Activated CD8-positive, alpha-beta T cell treated with anti-CD3 and anti-CD28 coated beads for 36 hours (primary cell): ENCODE results near the gene COPE. TPM values are rescaled to one million over a fixed set of nuclear protein-coding genes. Genes with fewer than 3 reads are reported as not detected.

Source experiments
- ATAC-seq: fragments of 200-7000 bp; cut with Tn5 transposase; one replicate; pipeline ENCODE4 v1.10.0; 2021; ENCODE audit warnings: mild to moderate bottlenecking, moderate library complexity
- CTCF ChIA-PET: fragments of 350-600 bp; sonication (Branson Sonifier 250); formaldehyde crosslinking; loops from one replicate; lab custom pipeline; 2021; ENCODE audit warnings: antibody characterized with exemption; lab: Charles Lee
- POLR2A ChIA-PET: fragments of 350-600 bp; sonication (Branson Sonifier 250); formaldehyde crosslinking; loops from one replicate; lab custom pipeline; 2021; ENCODE audit warnings: antibody characterized with exemption; lab: Charles Lee
- DNase-seq: peaks from one replicate; pipeline ENCODE4 v3.0.0-alpha.2; 2020
- H3K27ac Mint-ChIP-seq: one replicate; pipeline ENCODE4 v1.8.0; 2021; ENCODE audit warnings: mild to moderate bottlenecking, mixed read lengths
- H3K27me3 Mint-ChIP-seq: one replicate; pipeline ENCODE4 v1.8.0; 2021; ENCODE audit warnings: mixed read lengths
- H3K36me3 Mint-ChIP-seq: one replicate; pipeline ENCODE4 v1.8.0; 2021; ENCODE audit warnings: low read depth, mixed read lengths
- H3K4me1 Mint-ChIP-seq: one replicate; pipeline ENCODE4 v1.8.0; 2021; ENCODE audit warnings: low read depth, mixed read lengths
- H3K4me3 Mint-ChIP-seq: one replicate; pipeline ENCODE4 v1.8.0; 2021; ENCODE audit warnings: mild to moderate bottlenecking, moderate library complexity, mixed read lengths
- H3K9me3 Mint-ChIP-seq: one replicate; pipeline ENCODE4 v1.8.0; 2021; ENCODE audit warnings: mixed read lengths
- CTCF ChIP-seq: fragments of 200-600 bp; IDR thresholded peaks from one replicate; pipeline ENCODE4 v1.8.0; 2022; ENCODE audit warnings: antibody characterized with exemption, mild to moderate bottlenecking
- intact Hi-C: fragments of 100-400 bp; cut with micrococcal nuclease; formaldehyde crosslinking; loops from one replicate; pipeline ENCODE4 v1.10.0; 2022
- total RNA-seq, 2 experiments: library from RNA; stranded (reverse); gene quantifications; one replicate each; pipeline ENCODE4 v1.2.3, GENCODE V29; 2021

COPE gene
- total RNA-seq, 2 experiments from 2014 or later: 179 to 183 TPM

- DNase-seq (no peak), ATAC-seq (no peak)
- intact Hi-C loops: no loop called here
- H3K27me3 Mint-ChIP-seq: no peaks in the 10 kb centered on the region
- no peak for TF ChIP-seq CTCF
- peaks cover 35% of the 10 kb centered on the region for H3K4me1 Mint-ChIP-seq
- H3K36me3 Mint-ChIP-seq: peaks cover 57% of the 10 kb centered on the region
- CTCF ChIA-PET: interaction anchor here (0.6 to 1.8 kb wide), 3 partner anchors 16 to 257 kb away, joined by 3 to 6 read pairs (median 3); no protein-coding TSS in a partner anchor
- H3K27ac Mint-ChIP-seq: no peak overlapping the region
- no peak overlapping the region for H3K4me3 Mint-ChIP-seq
- POLR2A ChIA-PET: interaction anchor here (0.8 to 1.1 kb wide), 2 partner anchors 13 to 18 kb away, joined by 3 to 4 read pairs; no protein-coding TSS in a partner anchor
- no peaks in the 10 kb centered on the region for H3K9me3 Mint-ChIP-seq
These were observed 68.5 kb downstream of the COPE start for GRCh38 chr19:18850471-18851375.

GRCh38 chr19:18849838-18850400 is 69.3 kb downstream of the COPE start:
- Mint-ChIP-seq H3K4me1 (peaks cover 41% of the 10 kb centered on the region), H3K27ac (peak overlapping the region; percentile 59), H3K9me3 (no peaks in the 10 kb centered on the region), H3K36me3 (peaks cover 57% of the 10 kb centered on the region), H3K4me3 (no peak overlapping the region), H3K27me3 (no peaks in the 10 kb centered on the region)
- no peak for TF ChIP-seq CTCF
- DNase-seq: no peak
- ChIA-PET POLR2A (no interaction called here), CTCF (interaction anchor here (1.2 to 1.8 kb wide), 3 partner anchors 16 to 343 kb away, joined by 3 to 6 read pairs (median 3); no protein-coding TSS in a partner anchor)
- intact Hi-C loops: loop anchor here (10.0 kb wide), 1 partner anchor 255 kb away; no protein-coding TSS in a partner anchor
- no peak for ATAC-seq

Other genes with a start within 250 kb of the COPE start
- 1 to 10 TPM; 4.4 to 4.5 TPM for gene CRTC1, start 235.7 kb downstream of the COPE start, total RNA-seq
- not detected for gene COMP, start 128.1 kb downstream of the COPE start, total RNA-seq
- 10 to 100 TPM; 75.9 to 87.6 TPM for gene UPF1, start 87.4 kb downstream of the COPE start, total RNA-seq
- gene CERS1, start 23.2 kb downstream of the COPE start, total RNA-seq: under 1 TPM; 0.18 to 0.36 TPM
- gene DDX49, start 328 bp upstream of the COPE start, total RNA-seq: 10 to 100 TPM; 61.0 to 61.6 TPM
- under 1 TPM; 0.36 to 0.51 TPM for gene HOMER3, start 21.8 kb upstream of the COPE start, total RNA-seq
- gene SUGP2, start 114.1 kb upstream of the COPE start, total RNA-seq: 100 to 1,000 TPM; 104 to 112 TPM
- 10 to 100 TPM; 34.2 to 42.8 TPM for gene ARMC6, start 114.2 kb upstream of the COPE start, total RNA-seq
- 10 to 100 TPM; 10.9 to 11.1 TPM for gene SLC25A42, start 144.6 kb upstream of the COPE start, total RNA-seq
- 10 to 100 TPM; 24.4 to 26.2 TPM for gene TMEM161A, start 219.1 kb upstream of the COPE start, total RNA-seq